Measurements from ENCODE around the gene GFAP. TPM values are rescaled to one million over a fixed set of nuclear protein-coding genes. Genes with fewer than 3 reads are reported as not detected.

The GFAP gene
- total RNA-seq, 1 experiment from 2014 or later: not detected

DNA sequence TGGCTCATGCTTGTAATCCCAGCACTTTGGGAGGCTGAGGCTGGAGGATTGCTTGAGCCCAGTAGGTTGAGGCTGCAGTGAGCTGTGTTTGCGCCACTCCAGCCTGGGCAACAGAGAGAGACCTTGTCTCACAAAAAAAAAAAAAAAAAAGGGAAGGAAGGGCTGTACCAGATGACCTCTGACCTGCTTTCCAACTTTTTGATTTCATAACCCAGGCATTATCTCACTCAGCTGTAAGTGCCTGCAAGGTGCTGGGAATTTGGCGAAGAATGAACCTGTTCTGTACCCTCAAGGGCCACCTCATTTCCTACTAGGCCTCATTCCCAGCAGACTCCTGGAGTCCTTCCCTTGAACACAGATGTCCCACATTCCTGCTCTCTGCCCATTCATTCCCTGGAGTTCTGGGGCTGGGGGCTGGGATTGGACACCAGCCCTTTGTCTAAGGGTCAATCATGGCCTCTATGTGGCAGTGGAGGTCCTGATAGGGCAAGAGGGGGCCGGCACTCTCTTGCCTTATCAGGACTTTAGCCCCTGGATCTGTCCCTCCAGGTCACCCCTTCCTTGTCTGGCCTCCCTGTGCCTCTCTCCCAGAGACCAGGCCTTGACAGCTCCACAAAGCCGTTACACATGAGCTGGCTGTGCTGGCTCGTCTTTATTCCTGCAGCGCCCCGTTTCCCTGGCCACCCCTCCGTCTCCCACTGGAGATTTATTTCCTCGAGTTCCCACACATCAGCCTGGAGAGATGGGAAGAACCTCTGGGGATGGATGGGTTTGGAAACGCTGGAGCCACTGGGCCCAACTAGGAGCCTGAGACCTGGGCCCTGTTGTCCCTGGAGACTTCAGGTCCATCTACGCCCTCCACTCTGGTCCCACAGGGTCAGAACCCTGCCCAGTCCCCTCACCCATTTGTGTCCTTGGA, 821 bp upstream of the GFAP start:
- CTCF ChIA-PET: interaction anchor here (0.6 to 1.1 kb wide), 6 partner anchors 41 to 1031 kb away, joined by 3 to 7 read pairs (median 4); no protein-coding TSS in a partner anchor
- no peak for DNase-seq
- BruUV-seq (replicated peaks): no TSS peak
- no peaks in the 10 kb centered on the region for H3K36me3 Mint-ChIP-seq (ENCODE audit: insufficient read depth, unreplicated experiment)
- TF ChIP-seq, protein P1, sequence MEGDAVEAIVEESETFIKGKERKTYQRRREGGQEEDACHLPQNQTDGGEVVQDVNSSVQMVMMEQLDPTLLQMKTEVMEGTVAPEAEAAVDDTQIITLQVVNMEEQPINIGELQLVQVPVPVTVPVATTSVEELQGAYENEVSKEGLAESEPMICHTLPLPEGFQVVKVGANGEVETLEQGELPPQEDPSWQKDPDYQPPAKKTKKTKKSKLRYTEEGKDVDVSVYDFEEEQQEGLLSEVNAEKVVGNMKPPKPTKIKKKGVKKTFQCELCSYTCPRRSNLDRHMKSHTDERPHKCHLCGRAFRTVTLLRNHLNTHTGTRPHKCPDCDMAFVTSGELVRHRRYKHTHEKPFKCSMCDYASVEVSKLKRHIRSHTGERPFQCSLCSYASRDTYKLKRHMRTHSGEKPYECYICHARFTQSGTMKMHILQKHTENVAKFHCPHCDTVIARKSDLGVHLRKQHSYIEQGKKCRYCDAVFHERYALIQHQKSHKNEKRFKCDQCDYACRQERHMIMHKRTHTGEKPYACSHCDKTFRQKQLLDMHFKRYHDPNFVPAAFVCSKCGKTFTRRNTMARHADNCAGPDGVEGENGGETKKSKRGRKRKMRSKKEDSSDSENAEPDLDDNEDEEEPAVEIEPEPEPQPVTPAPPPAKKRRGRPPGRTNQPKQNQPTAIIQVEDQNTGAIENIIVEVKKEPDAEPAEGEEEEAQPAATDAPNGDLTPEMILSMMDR (IDR thresholded peaks at IDR 0.05; ENCODE audit: unreplicated experiment): no peak
- H3K4me1 Mint-ChIP-seq (ENCODE audit: low read depth, unreplicated experiment): peaks cover 33% of the 10 kb centered on the region
- no peak overlapping the region for H3K4me3 Mint-ChIP-seq (ENCODE audit: low read depth, unreplicated experiment)
- H3K27me3 Mint-ChIP-seq (ENCODE audit: unreplicated experiment): peaks cover 55% of the 10 kb centered on the region
- H3K9me3 Mint-ChIP-seq (ENCODE audit: low read depth, unreplicated experiment): no peaks in the 10 kb centered on the region
- intact Hi-C loops (cut with micrococcal nuclease; ENCODE audit: unreplicated experiment): loop anchor here (10.0 kb wide), 1 partner anchor 219 kb away; the partner anchor contains the start of genes ACBD4 and PLCD3
- H3K27ac Mint-ChIP-seq (ENCODE audit: unreplicated experiment): no peak overlapping the region

DNA sequence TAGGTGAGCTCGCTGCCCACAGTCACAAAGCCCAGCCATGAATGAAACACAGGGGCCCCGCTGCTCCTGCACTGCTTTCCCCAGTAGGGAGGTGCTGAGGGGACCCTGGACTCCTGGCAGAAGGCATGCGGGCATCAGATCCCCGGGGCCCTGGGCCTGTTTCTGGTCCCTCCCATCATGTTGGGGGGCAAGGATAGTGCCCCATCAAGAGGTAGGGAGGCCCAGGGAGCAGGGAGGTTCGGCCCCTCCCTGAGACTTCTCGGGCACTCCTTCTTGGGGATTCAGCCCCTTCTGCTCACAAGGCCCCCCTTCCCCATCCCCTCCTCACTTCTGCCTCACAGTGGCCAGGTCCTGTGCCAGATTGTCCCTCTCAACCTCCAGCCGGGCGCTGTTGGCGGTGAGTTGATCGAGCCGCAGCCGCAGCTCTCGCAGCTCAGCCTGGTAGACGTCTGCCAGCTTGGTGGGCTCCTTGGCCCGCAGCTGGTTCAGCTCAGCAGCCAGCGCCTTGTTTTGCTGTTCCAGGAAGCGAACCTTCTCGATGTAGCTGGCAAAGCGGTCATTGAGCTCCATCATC, 515 bp downstream of the GFAP start:
- no peak overlapping the region for H3K4me3 Mint-ChIP-seq (ENCODE audit: low read depth, unreplicated experiment)
- H3K36me3 Mint-ChIP-seq (ENCODE audit: insufficient read depth, unreplicated experiment): no peaks in the 10 kb centered on the region
- DNase-seq: no peak
- intact Hi-C loops (cut with micrococcal nuclease; ENCODE audit: unreplicated experiment): loop anchor here (10.0 kb wide), 1 partner anchor 220 kb away; the partner anchor contains the start of genes ACBD4 and PLCD3
- CTCF ChIA-PET: interaction anchor here (0.6 to 1.2 kb wide), 6 partner anchors 9 to 221 kb away, joined by 3 to 5 read pairs (median 3); partner anchors contain the start of genes ACBD4 and C1QL1
- peaks cover 33% of the 10 kb centered on the region for H3K4me1 Mint-ChIP-seq (ENCODE audit: low read depth, unreplicated experiment)
- BruUV-seq (replicated peaks): no TSS peak
- no peak overlapping the region for H3K27ac Mint-ChIP-seq (ENCODE audit: unreplicated experiment)
- H3K27me3 Mint-ChIP-seq (ENCODE audit: unreplicated experiment): peaks cover 42% of the 10 kb centered on the region
- TF ChIP-seq, protein P1 (IDR thresholded peaks at IDR 0.05; ENCODE audit: unreplicated experiment): no peak
- H3K9me3 Mint-ChIP-seq (ENCODE audit: low read depth, unreplicated experiment): no peaks in the 10 kb centered on the region

DNA sequence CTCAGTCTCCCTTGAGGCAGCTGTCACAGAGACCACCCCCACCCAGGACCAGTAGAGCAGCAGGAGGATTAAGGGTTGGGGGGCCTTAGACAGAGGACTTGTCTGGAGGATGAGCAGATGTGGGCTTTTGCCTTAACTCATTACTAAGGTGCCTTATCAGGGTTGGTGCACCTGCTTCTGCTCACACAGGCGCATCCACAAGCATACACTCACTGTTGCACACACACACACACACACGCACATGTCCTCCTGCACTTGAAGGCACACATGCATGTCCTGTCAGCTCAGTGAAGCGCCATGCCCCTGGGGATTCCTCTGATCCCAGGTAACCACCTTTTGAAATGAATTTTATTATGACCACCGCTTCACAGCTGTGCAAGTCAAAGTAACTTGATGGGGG, 1.2 kb downstream of the GFAP start:
- no peaks in the 10 kb centered on the region for H3K36me3 Mint-ChIP-seq (ENCODE audit: insufficient read depth, unreplicated experiment)
- DNase-seq: no peak
- H3K9me3 Mint-ChIP-seq (ENCODE audit: low read depth, unreplicated experiment): no peaks in the 10 kb centered on the region
- CTCF ChIA-PET: interaction anchor here (0.6 to 1.1 kb wide), 4 partner anchors 9 to 54 kb away, joined by 3 to 5 read pairs (median 3); partner anchors contain the start of gene C1QL1
- no TSS peak for BruUV-seq (replicated peaks)
- H3K27ac Mint-ChIP-seq (ENCODE audit: unreplicated experiment): no peak overlapping the region
- H3K4me3 Mint-ChIP-seq (ENCODE audit: low read depth, unreplicated experiment): no peak overlapping the region
- intact Hi-C loops (cut with micrococcal nuclease; ENCODE audit: unreplicated experiment): loop anchor here (10.0 kb wide), 1 partner anchor 221 kb away; the partner anchor contains the start of genes ACBD4 and PLCD3
- peaks cover 33% of the 10 kb centered on the region for H3K4me1 Mint-ChIP-seq (ENCODE audit: low read depth, unreplicated experiment)
- H3K27me3 Mint-ChIP-seq (ENCODE audit: unreplicated experiment): peaks cover 39% of the 10 kb centered on the region
- TF ChIP-seq, protein P1 (IDR thresholded peaks at IDR 0.05; ENCODE audit: unreplicated experiment): no peak

DNA sequence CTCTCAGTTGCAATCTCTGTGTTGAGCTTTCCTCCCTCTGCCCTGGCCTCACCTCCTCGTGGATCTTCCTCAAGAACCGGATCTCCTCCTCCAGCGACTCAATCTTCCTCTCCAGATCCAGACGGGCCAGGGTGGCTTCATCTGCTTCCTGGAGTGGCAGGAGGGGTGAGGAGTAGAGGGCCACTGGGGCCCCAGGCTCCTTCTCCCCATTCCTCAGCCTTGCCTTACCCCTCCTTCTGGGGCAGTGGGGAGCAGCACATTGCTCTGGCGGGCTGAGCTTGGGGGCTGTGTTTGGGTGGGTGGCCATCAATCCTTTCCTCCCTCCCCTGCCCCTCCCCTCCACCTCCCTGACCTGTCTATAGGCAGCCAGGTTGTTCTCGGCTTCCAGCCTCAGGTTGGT, 1.6 kb downstream of the GFAP start:
- CTCF ChIA-PET: interaction anchor here (1.3 kb wide), 1 partner anchor 106 kb away, joined by 4 read pairs; no protein-coding TSS in a partner anchor
- H3K4me1 Mint-ChIP-seq (ENCODE audit: low read depth, unreplicated experiment): peaks cover 33% of the 10 kb centered on the region
- no peak for DNase-seq
- intact Hi-C loops (cut with micrococcal nuclease; ENCODE audit: unreplicated experiment): loop anchor here (10.0 kb wide), 1 partner anchor 221 kb away; the partner anchor contains the start of genes ACBD4 and PLCD3
- no TSS peak for BruUV-seq (replicated peaks)
- H3K27me3 Mint-ChIP-seq (ENCODE audit: unreplicated experiment): peaks cover 39% of the 10 kb centered on the region
- no peak overlapping the region for H3K4me3 Mint-ChIP-seq (ENCODE audit: low read depth, unreplicated experiment)
- TF ChIP-seq, protein P1 (IDR thresholded peaks at IDR 0.05; ENCODE audit: unreplicated experiment): no peak
- no peaks in the 10 kb centered on the region for H3K9me3 Mint-ChIP-seq (ENCODE audit: low read depth, unreplicated experiment)
- no peak overlapping the region for H3K27ac Mint-ChIP-seq (ENCODE audit: unreplicated experiment)
- H3K36me3 Mint-ChIP-seq (ENCODE audit: insufficient read depth, unreplicated experiment): no peaks in the 10 kb centered on the region
